ENCODE measurements around the gene CSAD.
"Not testable (repeated sequence)": the region's sequence is repeated elsewhere in the genome, so short reads cannot be mapped to it uniquely, and the experiment has no call there.

CSAD gene

GRCh38 chr12:53197011-53197640 is 16.4 kb upstream of the CSAD start:
- DNase-seq, result no peak

- no peak for DNase-seq
Measured at GRCh38 chr12:53196486-53196885, 15.8 kb upstream of the CSAD start.

GRCh38 chr12:53195516-53196420 is 15.0 kb upstream of the CSAD start:
- DNase-seq, result no peak

- no peak for DNase-seq
Measured at GRCh38 chr12:53194973-53195372, 14.2 kb upstream of the CSAD start.

- no peak for DNase-seq
Measured at GRCh38 chr12:53193985-53194716, 13.4 kb upstream of the CSAD start.

GRCh38 chr12:53193040-53193439 is 12.3 kb upstream of the CSAD start:
- DNase-seq, result no peak

GRCh38 chr12:53192531-53193021 is 11.9 kb upstream of the CSAD start:
- no peak for DNase-seq

- DNase-seq, result no peak
Measured at GRCh38 chr12:53191885-53192530, 11.3 kb upstream of the CSAD start.

GRCh38 chr12:53191096-53191884 is 10.6 kb upstream of the CSAD start:
- no peak for DNase-seq

GRCh38 chr12:53190108-53190729 is 9.5 kb upstream of the CSAD start:
- DNase-seq, result peak; percentile 55 to 63

- no peak for DNase-seq
Measured at GRCh38 chr12:53187145-53187899, 6.6 kb upstream of the CSAD start.

- no peak for DNase-seq
Measured at GRCh38 chr12:53186745-53187144, 6.0 kb upstream of the CSAD start.

GRCh38 chr12:53185582-53186153 is 4.9 kb upstream of the CSAD start:
- DNase-seq, result no peak

GRCh38 chr12:53184828-53185227 is 4.1 kb upstream of the CSAD start:
- no peak for DNase-seq

- DNase-seq, result no peak
Measured at GRCh38 chr12:53182903-53183302, 2.2 kb upstream of the CSAD start.

- DNase-seq, result no peak
Measured at GRCh38 chr12:53181935-53182334, 1.2 kb upstream of the CSAD start.

GRCh38 chr12:53180931-53181645 is 363 bp upstream of the CSAD start:
- DNase-seq, result peak; percentile 78 to 84

- DNase-seq, result no peak
Measured at GRCh38 chr12:53179687-53180219, 972 bp downstream of the CSAD start.

GRCh38 chr12:53178803-53179202 is 1.9 kb downstream of the CSAD start:
- not testable (repeated sequence) for DNase-seq
